ES-I3 (cell line): ENCODE measurements around the gene MIA.
A peak's percentile ranks its signal among the peaks of the same experiment; 100 is the strongest.
"Not testable (repeated sequence)": the region's sequence is repeated elsewhere in the genome, so short reads cannot be mapped to it uniquely, and the experiment has no call there.

ENCODE experiments used
- H3K36me3 ChIP-seq: 2 replicates; pipeline ENCODE4 v1.6.1; 2013; ENCODE audit warnings: mild to moderate bottlenecking, low read length, control low read depth, moderate library complexity; ENCODE audit not compliant: insufficient read depth
- H3K4me1 ChIP-seq: 2 replicates; pipeline ENCODE4 v1.6.1; 2013; ENCODE audit warnings: mild to moderate bottlenecking, control low read depth, low read length; ENCODE audit not compliant: insufficient read depth
- H3K9ac ChIP-seq: 2 replicates; pipeline ENCODE4 v1.6.1; 2013; ENCODE audit warnings: low read depth, mild to moderate bottlenecking, low read length, moderate library complexity
- H3K9me3 ChIP-seq: 2 replicates; pipeline ENCODE4 v1.6.1; 2013; ENCODE audit warnings: mild to moderate bottlenecking, low read length, moderate library complexity; ENCODE audit not compliant: control insufficient read depth, insufficient read depth

The MIA gene

GRCh38 chr19:40781140-40781539 is 5.8 kb downstream of the MIA start:
- Histone ChIP-seq H3K4me1 (peaks cover 12% of the 10 kb centered on the region; the same call in 1 of the 2 replicates), H3K9ac (no peak overlapping the region), H3K36me3 (no peaks in the 10 kb centered on the region), H3K9me3 (no peaks in the 10 kb centered on the region)

GRCh38 chr19:40783711-40784110 is 8.4 kb downstream of the MIA start:
- no peaks in the 10 kb centered on the region for H3K9me3 ChIP-seq
- no peaks in the 10 kb centered on the region for H3K36me3 ChIP-seq
- no peak overlapping the region for H3K9ac ChIP-seq
- peaks cover 7% of the 10 kb centered on the region; the same call in 1 of the 2 replicates for H3K4me1 ChIP-seq

- not testable (repeated sequence) for H3K4me1 ChIP-seq, H3K9me3 ChIP-seq, H3K36me3 ChIP-seq, H3K9ac ChIP-seq
Observed at GRCh38 chr19:40784146-40784545, 8.8 kb downstream of the MIA start.

- H3K9me3 ChIP-seq: no peaks in the 10 kb centered on the region
- no peak overlapping the region for H3K9ac ChIP-seq
- no peaks in the 10 kb centered on the region for H3K4me1 ChIP-seq
- H3K36me3 ChIP-seq: no peaks in the 10 kb centered on the region
Observed at GRCh38 chr19:40785526-40785925, 10.2 kb downstream of the MIA start.

- no peaks in the 10 kb centered on the region for H3K36me3 ChIP-seq
- H3K9me3 ChIP-seq: no peaks in the 10 kb centered on the region
- no peaks in the 10 kb centered on the region for H3K4me1 ChIP-seq
- H3K9ac ChIP-seq: no peak overlapping the region
Observed at GRCh38 chr19:40786060-40787037, 11.0 kb downstream of the MIA start.

GRCh38 chr19:40791349-40791748 is 16.0 kb downstream of the MIA start:
- Histone ChIP-seq H3K9ac (no peak overlapping the region), H3K4me1 (no peaks in the 10 kb centered on the region), H3K9me3 (no peaks in the 10 kb centered on the region), H3K36me3 (no peaks in the 10 kb centered on the region)

- H3K9ac ChIP-seq: no peak overlapping the region
- no peaks in the 10 kb centered on the region for H3K9me3 ChIP-seq
- no peaks in the 10 kb centered on the region for H3K4me1 ChIP-seq
- H3K36me3 ChIP-seq: no peaks in the 10 kb centered on the region
Observed at GRCh38 chr19:40791996-40792395, 16.7 kb downstream of the MIA start.

- no peak overlapping the region for H3K9ac ChIP-seq
- H3K36me3 ChIP-seq: no peaks in the 10 kb centered on the region; the same call in 1 of the 2 replicates
- H3K9me3 ChIP-seq: no peaks in the 10 kb centered on the region
- peaks cover under 1% of the 10 kb centered on the region; the same call in 1 of the 2 replicates for H3K4me1 ChIP-seq
Observed at GRCh38 chr19:40797166-40797962, 22.0 kb downstream of the MIA start.

GRCh38 chr19:40797963-40798682 is 22.8 kb downstream of the MIA start:
- no peaks in the 10 kb centered on the region for H3K9me3 ChIP-seq
- peaks cover 8% of the 10 kb centered on the region; the same call in 1 of the 2 replicates for H3K4me1 ChIP-seq
- no peaks in the 10 kb centered on the region; the same call in 1 of the 2 replicates for H3K36me3 ChIP-seq
- peak overlapping the region; percentile 86 for H3K9ac ChIP-seq

GRCh38 chr19:40798683-40799557 is 23.6 kb downstream of the MIA start, which contains the start of gene EGLN2:
EGLN2 (plus strand) TSS chr19:40799191; CDS start chr19:40800573, 1,382 bp downstream.
- Histone ChIP-seq H3K4me1 (peaks cover 14% of the 10 kb centered on the region; the same call in 1 of the 2 replicates), H3K36me3 (no peaks in the 10 kb centered on the region; the same call in 1 of the 2 replicates), H3K9ac (peak within 1 kb of the TSS; percentile 86), H3K9me3 (no peaks in the 10 kb centered on the region)

- Histone ChIP-seq H3K36me3 (no peaks in the 10 kb centered on the region; the same call in 1 of the 2 replicates), H3K9me3 (no peaks in the 10 kb centered on the region), H3K4me1 (peaks cover 19% of the 10 kb centered on the region; the same call in 1 of the 2 replicates), H3K9ac (peak overlapping the region; percentile 81)
Observed at GRCh38 chr19:40799558-40800338, 24.4 kb downstream of the MIA start.

GRCh38 chr19:40800339-40800996 is 25.1 kb downstream of the MIA start:
- Histone ChIP-seq H3K9me3 (no peaks in the 10 kb centered on the region), H3K9ac (peak overlapping the region; percentile 81), H3K36me3 (no peaks in the 10 kb centered on the region; the same call in 1 of the 2 replicates), H3K4me1 (peaks cover 19% of the 10 kb centered on the region; the same call in 1 of the 2 replicates)
